Mesodermal cell (in vitro differentiated cells): ENCODE results near the gene ZFYVE28.

Experiments used
- H3K27ac ChIP-seq: 2 replicates; pipeline ENCODE4 v1.7.0; 2013; ENCODE audit warnings: mild to moderate bottlenecking, low read depth, low read length, moderate library complexity; ENCODE audit not compliant: severe bottlenecking
- H3K36me3 ChIP-seq: 2 replicates; pipeline ENCODE4 v1.7.1; 2013; ENCODE audit warnings: mild to moderate bottlenecking, low read length, moderate library complexity; ENCODE audit not compliant: control insufficient read depth, insufficient read depth
- H3K4me1 ChIP-seq: one replicate; pipeline ENCODE4 v1.7.1; 2013; ENCODE audit warnings: mild to moderate bottlenecking, low read length; ENCODE audit not compliant: insufficient read depth, control insufficient read depth, poor library complexity, severe bottlenecking
- H3K4me3 ChIP-seq: 2 replicates; pipeline ENCODE4 v1.7.0; 2013; ENCODE audit warnings: low read length, control low read depth, mild to moderate bottlenecking; ENCODE audit not compliant: insufficient read depth, poor library complexity, severe bottlenecking; ENCODE audit errors: extremely low read depth
- H3K9me3 ChIP-seq: 2 replicates; pipeline ENCODE4 v1.7.1; 2013; ENCODE audit warnings: mild to moderate bottlenecking, low read length, moderate library complexity; ENCODE audit not compliant: control insufficient read depth
- WGBS, 2 experiments: methylation state at CpG; one replicate each; pipeline ENCODE4 v1.1.5; 2013; ENCODE audit warnings: missing lambda C conversion rate in 2 of 2; ENCODE audit not compliant: insufficient coverage in 2 of 2; 5-methylcytosine and 5-hydroxymethylcytosine counted together

Gene ZFYVE28

DNA sequence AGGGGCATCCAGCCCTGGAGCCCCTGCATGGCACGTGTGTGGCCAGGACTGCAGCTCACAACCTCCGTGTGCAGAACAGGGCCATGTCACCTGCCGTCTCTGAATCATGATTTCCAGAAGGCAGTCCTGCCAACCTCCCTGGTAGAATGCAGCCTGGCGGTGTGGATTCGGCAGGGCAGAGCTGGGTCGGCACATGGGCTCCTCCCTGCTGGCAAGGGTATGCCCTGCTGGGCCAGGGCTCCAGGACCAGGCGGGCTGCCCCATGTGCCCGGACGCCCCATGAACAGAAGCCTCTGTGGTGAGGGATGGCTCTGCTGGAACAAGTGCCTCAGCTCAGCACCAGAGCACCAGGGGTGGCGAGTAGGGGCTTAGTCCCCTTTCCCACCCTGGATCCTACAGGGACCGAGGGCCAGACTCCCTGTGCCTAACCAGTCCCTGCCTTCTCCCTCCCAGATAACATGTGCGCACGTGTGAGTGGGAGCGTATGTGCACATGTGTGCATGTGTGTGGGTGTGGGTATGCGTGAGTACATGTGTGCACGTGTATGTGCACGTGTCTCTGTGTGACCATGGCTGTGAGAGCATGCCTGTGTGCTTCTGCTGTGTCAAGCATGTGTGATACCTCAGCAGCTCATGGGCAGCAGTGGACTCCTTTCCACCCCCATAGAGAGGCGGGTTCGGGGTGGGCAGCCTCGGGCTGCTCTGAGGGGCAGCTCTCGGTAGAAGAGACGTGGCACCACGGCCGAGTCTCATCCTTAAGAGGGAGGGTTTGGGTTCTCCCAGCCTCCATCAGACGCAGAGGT is 146.2 kb downstream of the ZFYVE28 start:
- 90 to 94% methylated on average over 17 of the region's 25 CpGs for WGBS, 2 experiments

DNA sequence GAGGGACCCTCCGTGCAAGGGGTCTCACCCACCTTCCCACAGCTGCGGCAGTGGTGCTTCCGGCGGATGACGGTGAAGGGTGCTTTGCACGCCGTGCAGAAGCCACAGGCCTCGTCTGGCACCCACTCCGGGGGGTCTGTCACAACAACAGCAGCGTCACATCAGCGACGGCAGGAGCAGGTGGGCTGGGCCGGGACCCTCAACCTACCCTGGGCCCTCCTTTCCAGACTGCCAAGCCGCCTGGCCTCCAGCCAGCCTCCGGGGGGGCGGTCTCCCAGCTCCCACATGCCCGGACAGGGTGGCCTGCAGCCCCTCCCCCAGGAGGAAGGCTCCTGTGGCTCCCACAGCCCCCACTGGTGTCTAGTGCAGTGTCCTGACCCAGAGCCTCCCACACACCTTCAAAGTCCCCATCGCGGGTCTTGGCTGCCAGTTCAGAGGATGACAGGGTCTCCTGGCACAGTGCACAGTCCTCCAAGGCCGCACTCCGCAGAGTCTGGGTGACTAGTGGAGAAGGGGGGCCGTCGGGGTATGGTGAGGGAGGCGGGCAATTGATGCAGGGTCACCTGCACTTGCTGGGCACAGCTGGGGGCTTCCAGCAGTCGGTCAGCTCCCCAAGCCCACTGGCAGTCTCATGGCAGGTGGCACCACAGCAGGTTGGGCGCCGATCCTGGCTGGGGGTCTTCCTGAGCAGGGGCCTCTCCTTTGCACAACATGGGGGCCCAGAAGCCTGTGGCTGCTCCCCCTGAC is 147.0 kb downstream of the ZFYVE28 start:
- H3K4me3 ChIP-seq: no peak overlapping the region
- peaks cover 6% of the 10 kb centered on the region for H3K4me1 ChIP-seq
- 88 to 89% methylated on average over 22 to 25 of the region's 27 CpGs for WGBS, 2 experiments
- H3K9me3 ChIP-seq: no peaks in the 10 kb centered on the region
- no peaks in the 10 kb centered on the region for H3K36me3 ChIP-seq
- H3K27ac ChIP-seq: no peak overlapping the region

More for the DNA sequence above, 146.2 kb downstream of the ZFYVE28 start:
- Histone ChIP-seq H3K36me3 (no peaks in the 10 kb centered on the region), H3K4me3 (no peak overlapping the region), H3K9me3 (no peaks in the 10 kb centered on the region), H3K4me1 (peaks cover 6% of the 10 kb centered on the region), H3K27ac (no peak overlapping the region)

- 91 to 93% methylated on average over 29 to 31 of the region's 34 CpGs for WGBS, 2 experiments
- no peaks in the 10 kb centered on the region for H3K9me3 ChIP-seq
- no peak overlapping the region for H3K27ac ChIP-seq
- H3K4me1 ChIP-seq: peaks cover 6% of the 10 kb centered on the region
- H3K36me3 ChIP-seq: no peaks in the 10 kb centered on the region
- no peak overlapping the region for H3K4me3 ChIP-seq
These were observed 147.9 kb downstream of the ZFYVE28 start for GRCh38 chr4:2270341-2271165.

- Histone ChIP-seq H3K36me3 (no peaks in the 10 kb centered on the region), H3K27ac (no peak overlapping the region), H3K4me3 (no peak overlapping the region), H3K4me1 (peaks cover 6% of the 10 kb centered on the region), H3K9me3 (no peaks in the 10 kb centered on the region)
- 87 to 92% methylated on average over 6 to 9 of the region's 12 CpGs for WGBS, 2 experiments
These were observed 148.8 kb downstream of the ZFYVE28 start for GRCh38 chr4:2269618-2270163.

DNA sequence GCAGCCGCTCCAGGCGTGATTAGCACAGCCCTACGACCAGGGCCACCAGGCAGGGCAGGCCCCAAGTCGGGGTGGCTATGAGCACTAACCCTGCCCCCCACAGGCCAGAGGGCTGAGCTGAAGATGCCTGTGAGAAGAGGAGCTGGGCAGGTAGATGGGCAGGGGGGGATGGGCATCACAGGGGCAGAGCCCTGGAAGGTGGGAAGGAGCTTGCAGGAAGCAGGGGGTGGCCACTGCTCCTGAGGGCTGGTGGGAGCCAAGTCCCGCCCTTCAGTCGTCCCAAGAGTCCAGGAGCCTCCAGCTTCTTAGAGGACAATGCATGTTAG is 149.3 kb downstream of the ZFYVE28 start:
- WGBS, 2 experiments: 65 to 72% methylated on average over 6 of the region's 6 CpGs
- Histone ChIP-seq H3K27ac (no peak overlapping the region), H3K36me3 (no peaks in the 10 kb centered on the region), H3K9me3 (no peaks in the 10 kb centered on the region), H3K4me1 (peaks cover 6% of the 10 kb centered on the region), H3K4me3 (no peak overlapping the region)

DNA sequence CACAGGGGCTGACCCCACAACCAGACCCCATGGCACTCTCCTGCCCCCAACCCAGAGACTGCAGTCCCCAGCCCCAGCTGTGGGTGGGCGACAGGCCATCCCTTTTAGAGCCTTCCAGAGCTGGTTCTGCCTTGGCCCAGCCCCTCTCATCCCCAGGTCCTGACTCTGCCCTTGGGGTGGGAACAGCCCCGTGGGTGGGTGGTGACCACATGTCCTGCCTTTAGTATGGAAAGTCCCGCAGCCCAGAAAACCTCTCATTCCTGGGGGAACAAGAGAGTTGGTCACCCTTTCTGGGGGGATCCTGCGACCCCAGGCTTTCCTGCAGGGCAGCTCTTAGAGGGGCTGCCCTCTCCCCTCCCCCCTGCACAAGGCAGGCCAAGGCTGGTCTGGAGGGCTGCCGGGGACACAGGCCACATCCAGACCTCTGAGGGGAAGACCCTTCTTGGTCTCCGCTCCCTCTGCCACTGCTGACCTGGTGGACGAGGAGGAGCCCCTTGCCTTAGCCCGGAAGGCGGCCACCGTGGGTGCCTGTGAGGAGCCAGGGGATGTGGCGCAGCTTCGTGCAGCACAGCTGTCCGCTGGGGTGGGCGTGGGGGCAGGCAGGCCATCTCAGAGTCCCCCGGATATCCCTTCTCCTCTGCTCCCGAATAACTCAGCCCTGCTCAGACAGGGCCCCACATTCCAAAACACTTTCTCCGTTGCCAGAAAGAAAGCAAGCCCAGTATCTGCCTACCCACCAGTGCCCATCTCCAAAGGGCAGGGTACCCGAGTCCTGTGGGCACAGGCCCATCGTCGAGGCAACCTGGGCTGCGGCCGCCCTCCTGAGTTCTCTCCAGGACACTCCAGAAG is 149.9 kb downstream of the ZFYVE28 start:
- no peak overlapping the region for H3K4me3 ChIP-seq
- peaks cover 10% of the 10 kb centered on the region for H3K4me1 ChIP-seq
- 83 to 90% methylated on average over 16 to 21 of the region's 22 CpGs for WGBS, 2 experiments
- no peaks in the 10 kb centered on the region for H3K36me3 ChIP-seq
- H3K27ac ChIP-seq: no peak overlapping the region
- no peaks in the 10 kb centered on the region for H3K9me3 ChIP-seq

DNA sequence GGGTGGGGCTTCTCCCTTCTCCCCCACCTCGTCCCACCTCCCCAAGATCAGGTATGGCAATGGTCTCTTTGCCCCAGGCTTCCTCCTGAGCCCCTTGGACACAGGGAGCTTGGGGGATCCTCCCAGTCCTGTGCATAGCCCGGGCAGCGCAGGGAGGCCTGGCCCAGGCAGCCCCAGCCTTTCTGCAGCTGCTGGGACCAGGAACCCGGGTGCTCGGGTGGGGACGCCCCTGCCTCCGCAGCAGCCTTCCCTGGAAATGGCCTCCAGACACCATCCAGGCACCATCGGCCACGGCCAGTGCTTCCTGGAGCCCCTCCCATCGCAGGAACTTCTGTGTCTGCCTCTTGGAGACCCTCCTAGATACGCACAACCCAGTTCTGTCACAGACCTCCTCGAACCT is 150.6 kb downstream of the ZFYVE28 start:
- Histone ChIP-seq H3K4me3 (no peak overlapping the region), H3K27ac (no peak overlapping the region), H3K36me3 (no peaks in the 10 kb centered on the region), H3K9me3 (no peaks in the 10 kb centered on the region), H3K4me1 (peaks cover 13% of the 10 kb centered on the region)
- 86 to 95% methylated on average over 9 of the region's 12 CpGs for WGBS, 2 experiments

GRCh38 chr4:2267320-2267811 is 151.1 kb downstream of the ZFYVE28 start:
- no peak overlapping the region for H3K27ac ChIP-seq
- H3K36me3 ChIP-seq: no peaks in the 10 kb centered on the region
- no peak overlapping the region for H3K4me3 ChIP-seq
- 86% methylated on average over 14 of the region's 18 CpGs for WGBS, 2 experiments
- peaks cover 13% of the 10 kb centered on the region for H3K4me1 ChIP-seq
- no peaks in the 10 kb centered on the region for H3K9me3 ChIP-seq

DNA sequence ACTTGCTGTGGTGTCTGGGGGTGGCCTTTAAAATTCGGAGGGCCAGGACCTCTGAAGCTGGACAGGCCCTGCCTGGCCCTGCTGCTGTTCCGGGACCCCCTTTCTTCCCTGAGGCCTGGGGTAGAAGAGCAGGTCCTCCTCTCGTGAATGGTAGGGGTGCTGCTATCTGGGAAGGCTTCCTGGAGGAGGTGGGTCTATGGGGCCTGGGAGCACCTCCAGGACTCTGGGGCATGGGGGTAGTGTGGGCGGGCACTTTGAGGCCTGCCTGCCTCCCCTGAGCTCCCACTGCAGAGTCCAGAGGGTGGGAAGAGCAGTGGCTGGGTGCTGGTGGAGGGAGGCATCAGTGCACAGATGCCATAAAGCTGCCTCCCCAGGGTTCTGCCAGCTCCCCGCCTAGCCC is 151.6 kb downstream of the ZFYVE28 start:
- H3K4me3 ChIP-seq: no peak overlapping the region
- no peaks in the 10 kb centered on the region for H3K9me3 ChIP-seq
- 72 to 100% methylated on average over 3 to 4 of the region's 5 CpGs for WGBS, 2 experiments
- no peak overlapping the region for H3K27ac ChIP-seq
- peaks cover 13% of the 10 kb centered on the region for H3K4me1 ChIP-seq
- H3K36me3 ChIP-seq: no peaks in the 10 kb centered on the region

DNA sequence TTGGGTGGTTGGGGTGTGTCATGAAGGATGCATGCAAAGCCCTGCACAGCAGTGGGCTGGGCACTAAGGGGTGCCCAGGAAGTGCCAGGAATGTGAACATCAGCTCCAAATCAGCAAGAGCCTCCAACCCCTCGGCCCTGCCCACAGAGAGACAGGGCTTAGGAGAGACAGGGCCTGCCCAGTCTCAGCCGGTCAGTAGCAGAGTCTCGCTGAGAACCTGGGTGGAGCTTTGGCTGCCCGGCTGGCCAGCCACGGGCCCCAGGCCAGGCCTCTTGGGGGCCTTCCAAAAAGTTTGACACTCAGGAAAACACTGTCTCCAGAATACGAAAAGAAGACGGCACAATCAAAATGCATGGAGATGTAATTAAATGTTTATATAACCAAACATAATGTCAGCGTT is 152.3 kb downstream of the ZFYVE28 start:
- Histone ChIP-seq H3K4me1 (peaks cover 13% of the 10 kb centered on the region), H3K27ac (no peak overlapping the region), H3K4me3 (no peak overlapping the region), H3K9me3 (no peaks in the 10 kb centered on the region), H3K36me3 (no peaks in the 10 kb centered on the region)
- 81 to 86% methylated on average over 4 to 5 of the region's 8 CpGs for WGBS, 2 experiments
